ENCODE measurements around the gene CC2D2A.

DNA sequence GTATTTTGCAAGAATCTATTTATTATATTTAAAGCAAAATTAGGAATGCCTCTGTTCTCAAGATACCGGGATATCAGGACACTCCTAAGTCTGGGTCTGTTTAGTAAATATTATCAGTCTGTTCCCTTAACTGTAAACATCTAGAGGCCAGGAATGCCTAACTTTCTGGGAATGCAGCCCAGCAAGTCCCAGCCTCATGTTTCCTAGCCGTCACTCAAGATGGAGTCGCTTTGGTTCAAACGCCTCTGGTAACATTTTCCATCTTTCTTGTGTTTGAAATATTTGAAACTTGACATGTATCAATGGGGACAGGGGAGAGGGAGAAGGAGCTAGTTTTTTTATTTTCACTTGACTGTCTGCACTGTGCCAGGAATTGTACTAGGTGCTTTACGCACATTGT is 100.1 kb downstream of the CC2D2A start:
- TF ChIP-seq, protein P1, sequence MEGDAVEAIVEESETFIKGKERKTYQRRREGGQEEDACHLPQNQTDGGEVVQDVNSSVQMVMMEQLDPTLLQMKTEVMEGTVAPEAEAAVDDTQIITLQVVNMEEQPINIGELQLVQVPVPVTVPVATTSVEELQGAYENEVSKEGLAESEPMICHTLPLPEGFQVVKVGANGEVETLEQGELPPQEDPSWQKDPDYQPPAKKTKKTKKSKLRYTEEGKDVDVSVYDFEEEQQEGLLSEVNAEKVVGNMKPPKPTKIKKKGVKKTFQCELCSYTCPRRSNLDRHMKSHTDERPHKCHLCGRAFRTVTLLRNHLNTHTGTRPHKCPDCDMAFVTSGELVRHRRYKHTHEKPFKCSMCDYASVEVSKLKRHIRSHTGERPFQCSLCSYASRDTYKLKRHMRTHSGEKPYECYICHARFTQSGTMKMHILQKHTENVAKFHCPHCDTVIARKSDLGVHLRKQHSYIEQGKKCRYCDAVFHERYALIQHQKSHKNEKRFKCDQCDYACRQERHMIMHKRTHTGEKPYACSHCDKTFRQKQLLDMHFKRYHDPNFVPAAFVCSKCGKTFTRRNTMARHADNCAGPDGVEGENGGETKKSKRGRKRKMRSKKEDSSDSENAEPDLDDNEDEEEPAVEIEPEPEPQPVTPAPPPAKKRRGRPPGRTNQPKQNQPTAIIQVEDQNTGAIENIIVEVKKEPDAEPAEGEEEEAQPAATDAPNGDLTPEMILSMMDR (IDR thresholded peaks at IDR 0.05; ENCODE audit: insufficient read depth, low read depth, low read length), result no peak
- no peak for TF ChIP-seq EZH2 (IDR thresholded peaks at IDR 0.05; ENCODE audit: insufficient read depth, low read length)

Data from astrocyte (in vitro differentiated cells and primary cell).